Measurements from ENCODE around the gene TAF1D. TPM values are rescaled to one million over a fixed set of nuclear protein-coding genes. Genes with fewer than 3 reads are reported as not detected.

TAF1D gene
- total RNA-seq, 1 experiment from 2014 or later = 272 TPM

DNA sequence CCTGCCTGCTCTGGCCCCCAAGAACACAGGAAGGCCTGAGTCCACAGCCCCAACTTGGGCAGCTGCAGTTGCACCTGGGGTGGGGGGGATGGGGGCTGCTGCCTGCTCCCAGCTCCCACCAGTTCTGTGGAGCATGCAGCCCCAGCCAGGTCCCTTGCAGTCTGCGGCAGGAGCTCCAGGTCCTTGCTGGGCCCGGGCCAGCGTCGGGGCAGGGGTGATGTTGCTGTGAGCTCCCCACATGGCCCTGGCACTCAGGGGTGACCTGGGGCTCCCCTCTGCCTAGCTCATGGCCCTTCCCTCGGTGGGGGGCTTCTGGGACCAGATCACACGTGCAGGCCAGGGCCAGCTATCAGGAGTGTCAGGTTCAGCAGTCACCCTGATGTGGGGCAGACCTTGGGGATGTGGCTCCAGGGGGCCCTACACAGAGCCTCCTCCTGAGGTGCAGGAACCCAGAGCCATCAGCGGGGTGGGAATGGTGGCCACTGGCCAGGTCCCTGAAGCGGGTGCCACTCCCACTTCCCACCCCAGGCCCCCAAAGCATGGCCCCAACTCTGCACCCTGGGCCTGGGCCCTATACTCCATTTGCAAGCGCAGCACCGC is 32.4 kb upstream of the TAF1D start:
- Histone ChIP-seq H3K79me2 (ENCODE audit: insufficient read depth, low read length) (no peaks in the 10 kb centered on the region), H3K79me1 (ENCODE audit: insufficient read depth, low read depth, low read length, poor library complexity, severe bottlenecking) (no peaks in the 10 kb centered on the region), H3K56ac (ENCODE audit: insufficient read length, low read depth, low read length) (no peak overlapping the region), H3K9ac (ENCODE audit: extremely low read depth, insufficient read length, low read length) (no peak overlapping the region), H2BK120ac (ENCODE audit: low read depth, low read length, poor library complexity, severe bottlenecking) (no peak overlapping the region), H2BK20ac (ENCODE audit: low read depth, low read length, poor library complexity, severe bottlenecking) (no peak overlapping the region), H3K23ac (ENCODE audit: insufficient read length, low read depth, low read length) (no peak overlapping the region), H4K8ac (replicated peaks; ENCODE audit: insufficient read length, low read depth, low read length) (no peak overlapping the region), H2AFZ (ENCODE audit: low read length) (no peak overlapping the region), H4K20me1 (ENCODE audit: control insufficient read depth, insufficient read depth, insufficient read length) (no peaks in the 10 kb centered on the region), H3K14ac (ENCODE audit: insufficient read depth, low read length) (no peak overlapping the region), H3K9me3 (ENCODE audit: control insufficient read depth, low read depth, low read length) (no peaks in the 10 kb centered on the region), H3K4ac (ENCODE audit: low read depth, low read length) (no peak overlapping the region), H2BK12ac (ENCODE audit: insufficient read length, low read depth, low read length) (no peak overlapping the region), H3K27ac (ENCODE audit: insufficient read length, low read depth, low read length) (no peak overlapping the region), H2BK15ac (ENCODE audit: low read depth, low read length) (no peak overlapping the region), H4K91ac (ENCODE audit: insufficient read length, low read depth, low read length) (no peak overlapping the region), H3K27me3 (ENCODE audit: insufficient read depth, low read length) (no peaks in the 10 kb centered on the region; the same call in 1 of the 2 replicates), H3K18ac (ENCODE audit: insufficient read length, low read depth, low read length) (no peak overlapping the region), H4K5ac (ENCODE audit: insufficient read length, low read depth, low read length) (no peak overlapping the region), H3K4me2 (ENCODE audit: insufficient read depth, insufficient read length, low read length) (no peak overlapping the region), H2AK5ac (ENCODE audit: insufficient read length, low read length) (no peak overlapping the region), H3T11ph (ENCODE audit: low read length) (no peak overlapping the region), H3K4me1 (ENCODE audit: insufficient read depth, low read length) (no peaks in the 10 kb centered on the region), H2BK5ac (ENCODE audit: insufficient read length, low read length) (no peak overlapping the region), H3K23me2 (ENCODE audit: insufficient read length, low read depth, low read length, poor library complexity, severe bottlenecking) (no peaks in the 10 kb centered on the region)
- TF ChIP-seq, protein P1, sequence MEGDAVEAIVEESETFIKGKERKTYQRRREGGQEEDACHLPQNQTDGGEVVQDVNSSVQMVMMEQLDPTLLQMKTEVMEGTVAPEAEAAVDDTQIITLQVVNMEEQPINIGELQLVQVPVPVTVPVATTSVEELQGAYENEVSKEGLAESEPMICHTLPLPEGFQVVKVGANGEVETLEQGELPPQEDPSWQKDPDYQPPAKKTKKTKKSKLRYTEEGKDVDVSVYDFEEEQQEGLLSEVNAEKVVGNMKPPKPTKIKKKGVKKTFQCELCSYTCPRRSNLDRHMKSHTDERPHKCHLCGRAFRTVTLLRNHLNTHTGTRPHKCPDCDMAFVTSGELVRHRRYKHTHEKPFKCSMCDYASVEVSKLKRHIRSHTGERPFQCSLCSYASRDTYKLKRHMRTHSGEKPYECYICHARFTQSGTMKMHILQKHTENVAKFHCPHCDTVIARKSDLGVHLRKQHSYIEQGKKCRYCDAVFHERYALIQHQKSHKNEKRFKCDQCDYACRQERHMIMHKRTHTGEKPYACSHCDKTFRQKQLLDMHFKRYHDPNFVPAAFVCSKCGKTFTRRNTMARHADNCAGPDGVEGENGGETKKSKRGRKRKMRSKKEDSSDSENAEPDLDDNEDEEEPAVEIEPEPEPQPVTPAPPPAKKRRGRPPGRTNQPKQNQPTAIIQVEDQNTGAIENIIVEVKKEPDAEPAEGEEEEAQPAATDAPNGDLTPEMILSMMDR (conservative IDR thresholded peaks at IDR 0.05) = no peak
- DNase-seq = no peak
- peaks cover 0 to 3% (median 2%) of the 10 kb centered on the region in 3 experiments; a peak in 2 of 7 replicates for H3K36me3 Mint-ChIP-seq (ENCODE audit: insufficient read depth in 1 of 3, low read depth in 3 of 3)
- H3K4me1 Mint-ChIP-seq = peaks cover 0 to 6% of the 10 kb centered on the region in 2 experiments; a peak in 3 of 4 replicates
- H3K9me3 Mint-ChIP-seq = 0 out of 5 replicates have a peak, but pooled peaks cover 0 to under 1% of the 10 kb centered on the region in 2 experiments
- no peaks in the 10 kb centered on the region for H3K27me3 Mint-ChIP-seq (ENCODE audit: low read depth)
- no peak overlapping the region for H3K27ac Mint-ChIP-seq
- WGBS (ENCODE audit: extremely low coverage, insufficient read length, low lambda C conversion rate) = no CpG with 5 or more reads among the region's 10 CpGs
- H3K4me3 Mint-ChIP-seq = no peak overlapping the region
